GM23338 (cell line): ENCODE data around the gene SVOPL. TPM values are rescaled to one million over a fixed set of nuclear protein-coding genes. Genes with fewer than 3 reads are reported as not detected.

Experiments used
- ATAC-seq: fragments of 200-7000 bp; cut with Tn5 transposase; 3 replicates; pipeline ENCODE4 v1.9.1; 2020
- DNase-seq: peaks from one replicate; pipeline ENCODE4 v3.0.0-alpha.2; 2015; ENCODE audit warnings: low spot score
- H2AFZ ChIP-seq: fragments of 200-600 bp; sonication (generic); 2 replicates; pipeline ENCODE4 v1.8.0; 2016; ENCODE audit warnings: antibody characterized with exemption, mild to moderate bottlenecking, moderate library complexity
- H3F3A ChIP-seq: fragments of 200-600 bp; sonication (generic); replicated peaks from 2 replicates; pipeline ENCODE4 v1.8.0; 2017; ENCODE audit warnings: antibody characterized with exemption, mixed run types, low read depth
- H3K27ac ChIP-seq: fragments of 200-600 bp; sonication (generic); 2 replicates; pipeline ENCODE4 v1.6.1; 2016; ENCODE audit warnings: low read depth
- H3K27me3 ChIP-seq: fragments of 200-600 bp; sonication (generic); 2 replicates; pipeline ENCODE4 v1.8.0; 2016; ENCODE audit warnings: mild to moderate bottlenecking, mixed run types, moderate library complexity; ENCODE audit not compliant: insufficient read depth
- H3K36me3 ChIP-seq: fragments of 200-600 bp; sonication (generic); 2 replicates; pipeline ENCODE4 v1.8.0; 2016; ENCODE audit warnings: mild to moderate bottlenecking; ENCODE audit not compliant: insufficient read depth
- H3K4me1 ChIP-seq: fragments of 200-600 bp; sonication (generic); 2 replicates; pipeline ENCODE4 v1.8.0; 2016; ENCODE audit warnings: mild to moderate bottlenecking, moderate library complexity; ENCODE audit not compliant: insufficient read depth
- H3K4me2 ChIP-seq: fragments of 200-600 bp; sonication (generic); 2 replicates; pipeline ENCODE4 v1.7.1; 2017; ENCODE audit warnings: mixed run types
- H3K4me3 ChIP-seq: fragments of 200-600 bp; sonication (generic); 2 replicates; pipeline ENCODE4 v1.6.1; 2016; ENCODE audit warnings: mixed run types
- H3K79me2 ChIP-seq: fragments of 200-600 bp; sonication (generic); replicated peaks from 2 replicates; pipeline ENCODE4 v1.8.0; 2017; ENCODE audit warnings: mild to moderate bottlenecking; ENCODE audit not compliant: insufficient read depth
- H3K9me2 ChIP-seq: fragments of 200-600 bp; sonication (generic); 2 replicates; pipeline ENCODE4 v1.8.0; 2017; ENCODE audit not compliant: insufficient read depth
- H4K20me1 ChIP-seq: fragments of 200-600 bp; sonication (generic); replicated peaks from 2 replicates; pipeline ENCODE4 v1.8.0; 2017; ENCODE audit warnings: mild to moderate bottlenecking; ENCODE audit not compliant: insufficient read depth
- H3K27ac Mint-ChIP-seq: 2 replicates; pipeline ENCODE4 v1.8.0; 2020; ENCODE audit warnings: inconsistent platforms, mild to moderate bottlenecking, moderate library complexity, mixed read lengths
- H3K27me3 Mint-ChIP-seq: 3 replicates; pipeline ENCODE4 v1.8.0; 2022; ENCODE audit warnings: low read depth, mild to moderate bottlenecking, moderate library complexity, mixed read lengths, inconsistent platforms; ENCODE audit not compliant: insufficient read depth, poor library complexity
- H3K36me3 Mint-ChIP-seq: 3 replicates; pipeline ENCODE4 v1.8.0; 2021; ENCODE audit warnings: low read depth, mild to moderate bottlenecking, inconsistent platforms, moderate library complexity, mixed read lengths
- H3K4me1 Mint-ChIP-seq: 3 replicates; pipeline ENCODE4 v1.8.0; 2020; ENCODE audit warnings: mild to moderate bottlenecking, inconsistent platforms, mixed read lengths
- H3K4me3 Mint-ChIP-seq: 3 replicates; pipeline ENCODE4 v1.8.0; 2021; ENCODE audit warnings: moderate library complexity, mild to moderate bottlenecking, inconsistent platforms, mixed read lengths
- H3K9me3 Mint-ChIP-seq: 3 replicates; pipeline ENCODE4 v1.8.0; 2020; ENCODE audit warnings: moderate library complexity, mild to moderate bottlenecking, inconsistent platforms, mixed read lengths
- CREB1 ChIP-seq: fragments of 250-450 bp; sonication (Bioruptor Pico); IDR thresholded peaks from 2 replicates; pipeline ENCODE4 v1.5.0; 2020; ENCODE audit warnings: low read depth, mild to moderate bottlenecking, moderate library complexity
- CTCF ChIP-seq, 2 experiments: fragments of 200-600 bp in 1 of 2; sonication (generic) in 1 of 2; conservative IDR thresholded peaks; 2 replicates each; pipeline versions ENCODE4 v1.5.1 to v1.6.1; 2016 to 2017; ENCODE audit warnings: antibody characterized with exemption in 2 of 2, low read depth in 2 of 2, mild to moderate bottlenecking in 2 of 2, moderate library complexity in 1 of 2
- ETS1 ChIP-seq: IDR thresholded peaks from 2 replicates; pipeline ENCODE4 v1.6.1; 2016; ENCODE audit warnings: antibody characterized with exemption
- EZH2 ChIP-seq: fragments of 200-600 bp; sonication (generic); IDR thresholded peaks from one replicate; pipeline ENCODE4 v1.8.0; 2017; ENCODE audit warnings: antibody characterized with exemption, mild to moderate bottlenecking, low read depth; ENCODE audit not compliant: unreplicated experiment
- EZH2phosphoT487 ChIP-seq: fragments of 200-600 bp; sonication (generic); IDR thresholded peaks from one replicate; pipeline ENCODE4 v1.8.1; 2018; ENCODE audit warnings: antibody characterized with exemption; ENCODE audit not compliant: unreplicated experiment
- JUNB ChIP-seq: IDR thresholded peaks from one replicate; pipeline ENCODE4 v1.6.1; 2016; ENCODE audit warnings: antibody characterized with exemption; ENCODE audit not compliant: unreplicated experiment
- NANOG ChIP-seq: IDR thresholded peaks from 2 replicates; pipeline ENCODE4 v1.6.1; 2016; ENCODE audit warnings: antibody characterized with exemption, borderline replicate concordance
- POLR2AphosphoS5 ChIP-seq: IDR thresholded peaks from 2 replicates; pipeline ENCODE4 v1.6.1; 2016; ENCODE audit warnings: antibody characterized with exemption, low read depth
- STAT1 ChIP-seq: IDR thresholded peaks from one replicate; pipeline ENCODE4 v1.6.1; 2016; ENCODE audit warnings: antibody characterized with exemption; ENCODE audit not compliant: unreplicated experiment
- ZNF114 ChIP-seq: fragments of 250-450 bp; sonication (Bioruptor Pico); IDR thresholded peaks from 2 replicates; pipeline ENCODE4 v1.5.0; 2020; ENCODE audit warnings: mild to moderate bottlenecking, moderate library complexity
- ZNF331 ChIP-seq: fragments of 250-450 bp; sonication (Bioruptor Pico); IDR thresholded peaks from 2 replicates; pipeline ENCODE4 v1.5.0; 2020; ENCODE audit warnings: low read depth, mild to moderate bottlenecking, moderate library complexity
- polyA plus RNA-seq: library from polyadenylated mRNA; unstranded; fragments of >200 nt; fragmentation: Nextera tagmentation; extraction: Ambion mirVana; gene quantifications from 2 replicates; pipeline ENCODE4 v1.2.1, GENCODE V29; 2016
- total RNA-seq: library from RNA; depleted of rRNA; stranded (reverse); fragments of >200 nt; shearing (Covaris generic); gene quantifications from 2 replicates; pipeline ENCODE4 v1.2.3, GENCODE V29; 2014
- TF ChIP-seq, protein P1 (sequence below): IDR thresholded peaks from one replicate; pipeline ENCODE4 v1.6.1; 2018; ENCODE audit warnings: antibody characterized with exemption; ENCODE audit not compliant: unreplicated experiment

Gene SVOPL
- total and polyA plus RNA-seq, 2 experiments from 2014 or later: 1.4 to 2.1 TPM

- Histone ChIP-seq H3K27me3 (no peaks in the 10 kb centered on the region), H3F3A (0 out of 2 replicates have a peak, but pooled peaks cover 4% of the 10 kb centered on the region), H3K9me2 (no peaks in the 10 kb centered on the region), H2AFZ (no peak overlapping the region), H3K27ac (no peak overlapping the region; the same call in 1 of the 2 replicates), H3K36me3 (peaks cover 65% of the 10 kb centered on the region), H3K4me1 (no peaks in the 10 kb centered on the region; the same call in 1 of the 2 replicates), H4K20me1 (no peaks in the 10 kb centered on the region), H3K4me3 (no peak overlapping the region), H3K79me2 (no peaks in the 10 kb centered on the region), H3K4me2 (no peak overlapping the region)
- H3K27me3 Mint-ChIP-seq: peaks cover 2% of the 10 kb centered on the region
- ATAC-seq: no peak
- no peak overlapping the region for H3K27ac Mint-ChIP-seq
- H3K4me3 Mint-ChIP-seq: no peak overlapping the region
- TF ChIP-seq ETS1 (no peak), JUNB (no peak), CTCF (conservative IDR thresholded peaks at IDR 0.05; ENCODE audit: low read depth in 2 of 2) (no peak), POLR2AphosphoS5 (no peak), EZH2phosphoT487 (no peak), EZH2 (no peak), ZNF331 (CRISPR knock-in tag) (no peak), CREB1 (CRISPR knock-in tag) (no peak)
- TF ChIP-seq, protein P1, sequence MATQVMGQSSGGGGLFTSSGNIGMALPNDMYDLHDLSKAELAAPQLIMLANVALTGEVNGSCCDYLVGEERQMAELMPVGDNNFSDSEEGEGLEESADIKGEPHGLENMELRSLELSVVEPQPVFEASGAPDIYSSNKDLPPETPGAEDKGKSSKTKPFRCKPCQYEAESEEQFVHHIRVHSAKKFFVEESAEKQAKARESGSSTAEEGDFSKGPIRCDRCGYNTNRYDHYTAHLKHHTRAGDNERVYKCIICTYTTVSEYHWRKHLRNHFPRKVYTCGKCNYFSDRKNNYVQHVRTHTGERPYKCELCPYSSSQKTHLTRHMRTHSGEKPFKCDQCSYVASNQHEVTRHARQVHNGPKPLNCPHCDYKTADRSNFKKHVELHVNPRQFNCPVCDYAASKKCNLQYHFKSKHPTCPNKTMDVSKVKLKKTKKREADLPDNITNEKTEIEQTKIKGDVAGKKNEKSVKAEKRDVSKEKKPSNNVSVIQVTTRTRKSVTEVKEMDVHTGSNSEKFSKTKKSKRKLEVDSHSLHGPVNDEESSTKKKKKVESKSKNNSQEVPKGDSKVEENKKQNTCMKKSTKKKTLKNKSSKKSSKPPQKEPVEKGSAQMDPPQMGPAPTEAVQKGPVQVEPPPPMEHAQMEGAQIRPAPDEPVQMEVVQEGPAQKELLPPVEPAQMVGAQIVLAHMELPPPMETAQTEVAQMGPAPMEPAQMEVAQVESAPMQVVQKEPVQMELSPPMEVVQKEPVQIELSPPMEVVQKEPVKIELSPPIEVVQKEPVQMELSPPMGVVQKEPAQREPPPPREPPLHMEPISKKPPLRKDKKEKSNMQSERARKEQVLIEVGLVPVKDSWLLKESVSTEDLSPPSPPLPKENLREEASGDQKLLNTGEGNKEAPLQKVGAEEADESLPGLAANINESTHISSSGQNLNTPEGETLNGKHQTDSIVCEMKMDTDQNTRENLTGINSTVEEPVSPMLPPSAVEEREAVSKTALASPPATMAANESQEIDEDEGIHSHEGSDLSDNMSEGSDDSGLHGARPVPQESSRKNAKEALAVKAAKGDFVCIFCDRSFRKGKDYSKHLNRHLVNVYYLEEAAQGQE: no peak
- H3K4me1 Mint-ChIP-seq: peaks cover 6% of the 10 kb centered on the region
- H3K9me3 Mint-ChIP-seq: no peaks in the 10 kb centered on the region
- DNase-seq: no peak
- peaks cover 92% of the 10 kb centered on the region for H3K36me3 Mint-ChIP-seq
Observed at GRCh38 chr7:138584283-138584682, 116.9 kb downstream of the SVOPL start.

DNA sequence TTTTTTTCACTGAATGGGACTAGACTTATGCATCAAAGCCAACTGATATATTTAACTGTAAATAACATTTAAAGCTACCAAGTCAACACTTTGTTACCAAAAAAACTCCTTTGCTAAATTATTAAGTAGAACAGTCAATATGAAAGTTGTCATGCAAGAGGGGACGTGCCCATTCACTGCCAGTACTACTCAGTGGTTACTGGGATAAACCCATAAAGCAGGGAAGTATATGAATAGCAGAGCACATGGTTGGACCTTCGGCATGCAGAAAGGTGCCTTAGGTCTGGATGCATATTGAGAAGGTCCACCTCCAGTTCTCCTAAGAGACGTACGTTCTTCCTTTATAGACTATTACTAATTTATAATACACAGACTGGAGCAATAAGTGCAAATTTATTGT lies 120.1 kb downstream of the SVOPL start:
- H3K27me3 Mint-ChIP-seq: peaks cover 2% of the 10 kb centered on the region
- H3K27ac Mint-ChIP-seq: no peak overlapping the region
- DNase-seq (no peak), ATAC-seq (no peak)
- TF ChIP-seq JUNB (no peak), ZNF114 (CRISPR knock-in tag) (no peak), EZH2 (no peak), ZNF331 (CRISPR knock-in tag) (no peak), STAT1 (no peak), CREB1 (CRISPR knock-in tag) (no peak), NANOG (no peak), CTCF (conservative IDR thresholded peaks at IDR 0.05; ENCODE audit: low read depth in 2 of 2) (no peak)
- TF ChIP-seq, protein P1: no peak
- Histone ChIP-seq H3K4me1 (no peaks in the 10 kb centered on the region), H2AFZ (no peak overlapping the region), H3F3A (0 out of 2 replicates have a peak, but pooled peaks cover 4% of the 10 kb centered on the region), H3K4me2 (no peak overlapping the region), H3K4me3 (no peak overlapping the region), H3K27me3 (no peaks in the 10 kb centered on the region), H3K9me2 (no peaks in the 10 kb centered on the region), H3K36me3 (peaks cover 87% of the 10 kb centered on the region), H3K79me2 (no peaks in the 10 kb centered on the region; the same call in 1 of the 2 replicates), H4K20me1 (no peaks in the 10 kb centered on the region), H3K27ac (no peak overlapping the region)
- no peaks in the 10 kb centered on the region for H3K9me3 Mint-ChIP-seq
- no peaks in the 10 kb centered on the region for H3K4me1 Mint-ChIP-seq
- peaks cover 95% of the 10 kb centered on the region for H3K36me3 Mint-ChIP-seq
- no peak overlapping the region for H3K4me3 Mint-ChIP-seq
